CD4-positive, alpha-beta T cell treated with Interleukin-17A for 1 hour (primary cell): ENCODE measurements around the gene MAP2K3.

Source experiments
- DNase-seq: peaks from one replicate; pipeline ENCODE4 v3.0.0-alpha.2; 2020

MAP2K3 gene

DNA sequence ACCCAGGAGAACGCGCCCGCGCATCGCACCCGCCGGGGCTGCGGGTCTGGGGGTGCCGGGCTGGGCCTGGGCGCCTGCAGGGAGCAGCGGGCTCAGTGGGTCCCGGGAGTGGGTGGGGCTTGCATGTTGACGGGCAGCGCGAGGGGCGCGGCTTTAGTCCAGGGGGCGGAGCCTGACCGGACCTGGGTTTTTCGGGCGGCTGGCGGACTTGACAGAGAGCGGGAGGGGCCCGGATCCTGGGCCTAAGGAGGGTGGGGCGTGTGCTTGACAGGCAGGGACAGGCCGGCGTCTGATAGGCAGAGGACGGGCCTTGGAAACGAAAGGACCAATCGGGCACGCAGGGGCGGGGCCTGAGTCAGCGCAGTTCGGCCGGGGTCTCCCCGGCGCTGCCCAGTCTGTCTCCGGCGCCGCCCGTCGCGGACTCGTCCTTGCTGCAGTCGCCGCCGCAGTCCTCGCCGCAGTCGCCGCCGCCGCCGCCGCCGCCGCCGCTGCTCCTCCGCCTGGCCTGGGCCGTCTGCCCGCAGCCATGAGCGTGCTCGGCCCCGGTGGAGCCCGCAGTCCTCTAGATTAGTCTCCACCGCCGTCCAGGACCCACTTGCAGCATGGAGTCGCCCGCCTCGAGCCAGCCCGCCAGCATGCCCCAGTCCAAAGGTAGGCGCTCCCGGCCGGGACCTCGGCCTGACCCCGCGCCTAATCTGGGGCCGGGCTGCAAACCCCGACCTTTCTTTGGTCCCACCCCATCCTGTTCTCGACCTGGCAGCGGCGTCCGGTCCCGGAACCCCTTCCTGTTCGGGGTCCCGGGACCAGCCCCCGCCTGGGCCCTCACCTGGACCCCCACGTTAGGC, at the start of gene MAP2K3:
Gene MAP2K3 (plus strand): TSS at position 393 of the 845 bp plus-strand sequence. CDS start 210 bp downstream, at position 603.
- DNase-seq = peak; percentile 98

DNA sequence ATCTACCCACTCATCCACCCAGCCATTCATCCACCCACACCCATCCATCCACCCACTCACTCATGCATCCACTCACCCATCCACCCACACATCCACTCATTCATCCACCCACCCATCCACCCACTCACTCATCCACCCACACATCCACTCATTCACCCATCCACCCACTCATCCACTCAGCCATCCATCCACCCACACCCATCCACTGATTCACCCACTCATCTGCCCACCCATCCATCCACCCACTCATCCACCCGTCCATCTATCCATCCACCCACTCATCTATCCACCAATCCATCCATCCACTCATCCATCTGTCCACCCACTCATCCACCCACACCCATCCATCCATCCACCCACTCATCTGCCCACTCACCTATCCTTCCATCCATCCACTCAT, 48.6 kb upstream of the MAP2K3 start:
- no peak for DNase-seq

GRCh38 chr17:21239680-21240368, 44.7 kb upstream of the MAP2K3 start:
- no peak for DNase-seq

DNA sequence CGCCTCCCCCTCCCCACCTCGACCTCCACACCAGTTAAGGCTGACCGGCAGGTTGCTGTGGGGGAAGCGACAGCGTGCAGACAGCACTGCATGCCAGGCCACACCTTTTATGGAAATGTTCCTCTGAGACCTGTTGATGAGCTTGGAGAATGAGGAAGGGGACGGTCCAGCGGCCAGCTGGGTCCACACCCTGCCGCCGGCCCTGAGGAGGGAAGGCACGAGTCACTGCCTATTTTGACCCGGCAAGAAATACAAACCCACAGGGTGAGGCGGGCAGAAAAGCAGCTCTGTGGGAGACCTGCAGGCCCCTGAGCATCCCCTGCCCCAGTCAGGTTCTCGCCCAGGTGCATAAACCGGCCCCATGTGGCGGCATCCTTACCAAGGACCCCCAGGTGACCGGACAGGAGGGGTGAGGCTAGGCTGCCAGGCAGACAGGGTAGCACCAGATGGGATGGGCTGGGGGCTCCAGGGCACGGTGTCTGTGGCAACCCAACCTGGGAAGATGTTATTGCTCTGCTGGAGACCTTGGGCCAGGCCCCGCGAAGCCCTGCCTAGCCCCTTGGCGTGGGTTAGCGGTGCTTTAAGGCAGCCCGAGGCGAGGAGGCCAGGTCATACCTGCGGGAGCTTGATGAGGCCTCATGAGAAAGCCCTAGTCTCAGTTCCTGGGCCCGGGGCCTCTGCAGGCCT, 44.0 kb upstream of the MAP2K3 start:
- DNase-seq = no peak

GRCh38 chr17:21241564-21241963, 42.9 kb upstream of the MAP2K3 start:
- DNase-seq = no peak

GRCh38 chr17:21242026-21242697, 42.3 kb upstream of the MAP2K3 start:
- DNase-seq = no peak

DNA sequence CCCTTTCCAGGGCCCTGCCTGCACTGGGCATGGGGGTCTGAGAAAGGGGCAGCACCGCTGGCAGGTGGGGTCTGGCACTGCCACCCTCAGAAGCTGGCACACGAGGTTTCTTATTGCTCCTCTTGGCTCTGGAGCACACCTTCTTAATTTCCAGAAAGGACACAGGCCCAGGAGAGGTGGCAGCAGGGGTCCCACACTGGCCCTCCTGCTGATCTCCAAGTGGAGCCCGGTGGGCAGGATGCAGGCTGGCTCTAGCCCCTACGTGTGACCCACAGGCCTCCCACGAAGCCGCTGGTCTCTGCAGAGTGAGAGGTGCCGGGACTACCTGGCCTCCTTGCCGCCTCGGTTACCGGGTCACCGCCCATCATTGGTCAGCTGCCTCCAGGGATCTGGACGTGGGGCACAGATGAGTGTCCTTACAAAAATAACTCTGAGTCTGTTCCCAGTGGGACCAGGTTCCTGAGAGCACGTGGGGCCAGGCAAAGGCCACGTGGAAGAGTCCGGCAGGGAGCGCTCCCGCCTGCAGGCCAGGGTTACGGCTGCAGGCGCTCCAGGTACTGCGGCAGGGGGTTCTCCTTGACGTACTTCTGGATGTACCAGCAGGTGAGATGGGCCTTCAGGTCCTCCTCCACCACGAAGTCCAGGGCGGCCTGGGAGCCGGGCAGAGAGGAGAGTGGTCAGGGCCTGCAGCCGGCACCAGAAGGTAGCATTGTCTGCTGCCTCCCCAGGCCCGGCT, 41.6 kb upstream of the MAP2K3 start:
- no peak for DNase-seq

DNA sequence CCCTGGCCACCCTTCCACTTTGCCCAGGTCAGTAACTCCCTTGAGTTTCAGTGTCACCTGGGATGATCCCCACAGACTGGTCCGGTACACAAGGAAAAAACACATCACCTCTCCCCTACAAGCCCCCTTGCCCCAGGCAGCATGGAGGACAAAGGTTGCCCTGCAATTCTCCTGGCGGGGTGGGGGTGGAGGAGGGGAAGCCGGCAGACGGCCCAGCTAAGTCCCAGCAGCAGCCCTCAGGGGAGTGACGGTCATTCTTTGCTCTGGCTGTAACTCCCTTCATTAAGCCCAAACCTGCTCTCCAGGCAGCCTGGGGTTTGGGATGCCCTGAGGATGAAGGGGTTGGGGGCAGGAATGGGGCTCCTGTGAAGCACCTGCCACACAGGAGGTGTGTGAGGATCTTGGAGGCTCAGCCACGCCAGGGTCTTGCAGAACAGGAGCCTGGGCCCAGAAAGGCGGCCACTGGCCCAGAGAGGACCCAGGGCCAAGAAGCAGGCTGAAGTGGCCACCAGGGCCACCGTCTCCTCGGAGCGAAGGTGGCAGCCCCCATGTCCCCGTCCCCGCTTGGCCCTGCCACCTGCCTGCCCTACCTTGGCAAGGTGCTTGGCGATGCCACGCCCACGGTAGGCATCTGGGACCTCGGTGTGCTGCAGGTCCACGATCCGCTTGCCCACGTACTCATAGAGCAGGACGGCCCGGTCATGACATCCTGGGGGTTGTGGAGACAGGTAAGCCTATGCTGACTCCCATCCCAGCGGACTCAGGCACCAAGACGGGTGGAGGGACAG, 40.8 kb upstream of the MAP2K3 start:
- DNase-seq = no peak

- no peak for DNase-seq
Measured at GRCh38 chr17:21245639-21246084, 38.8 kb upstream of the MAP2K3 start.

DNA sequence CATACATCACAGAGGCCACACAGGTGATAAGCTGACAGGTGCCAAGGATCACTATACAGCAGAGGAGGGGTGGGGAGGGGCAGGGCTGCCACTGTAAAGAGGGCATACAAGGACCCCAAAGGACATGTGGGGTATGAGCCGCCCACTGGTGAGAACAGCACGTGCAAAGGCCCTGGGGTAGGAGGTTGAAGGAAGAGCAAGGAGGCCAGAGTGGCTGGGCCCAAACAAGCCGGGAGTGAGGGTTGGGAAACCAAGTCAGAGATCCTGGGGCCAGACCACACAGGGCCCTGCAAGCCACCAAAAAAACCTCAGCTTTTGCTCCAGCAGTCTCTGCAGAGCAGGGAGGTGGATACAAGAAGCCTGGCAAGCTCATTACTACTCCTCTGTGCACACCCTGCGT, 37.8 kb upstream of the MAP2K3 start:
- DNase-seq = no peak

DNA sequence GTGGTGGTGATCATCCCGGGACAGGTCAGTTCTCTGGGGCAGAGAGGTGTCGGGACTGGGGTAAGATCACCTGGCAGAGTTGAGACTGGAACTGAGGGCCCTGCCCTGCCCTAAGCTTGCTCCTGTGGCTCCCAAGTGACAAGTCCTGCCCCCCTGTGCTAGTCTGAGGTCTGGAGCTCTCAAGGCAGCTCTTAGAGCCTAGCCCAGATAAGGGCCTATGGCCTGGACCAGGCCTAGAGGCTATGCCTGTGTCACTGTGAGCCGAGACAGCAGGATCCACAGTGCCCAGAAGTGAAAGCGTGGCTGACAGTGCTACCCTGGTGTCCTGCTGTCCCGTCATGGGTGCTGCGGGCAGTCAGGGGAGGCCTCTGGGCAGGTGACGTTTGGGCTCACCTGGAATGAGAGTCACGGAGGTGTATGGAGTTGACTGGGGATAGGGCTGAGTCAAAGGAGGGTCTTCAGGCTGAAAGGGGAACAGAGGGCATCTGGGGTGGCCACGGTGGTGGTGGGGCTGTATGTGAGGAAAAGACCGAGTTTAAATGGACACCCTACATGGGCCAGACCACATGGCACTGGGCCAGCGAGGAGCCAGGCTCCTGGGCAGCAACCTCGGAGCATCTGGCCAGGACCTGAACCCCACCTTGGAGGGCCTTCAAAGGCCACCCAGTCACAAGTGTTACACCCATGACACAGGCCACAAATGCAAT, 36.8 kb upstream of the MAP2K3 start:
- no peak for DNase-seq

DNA sequence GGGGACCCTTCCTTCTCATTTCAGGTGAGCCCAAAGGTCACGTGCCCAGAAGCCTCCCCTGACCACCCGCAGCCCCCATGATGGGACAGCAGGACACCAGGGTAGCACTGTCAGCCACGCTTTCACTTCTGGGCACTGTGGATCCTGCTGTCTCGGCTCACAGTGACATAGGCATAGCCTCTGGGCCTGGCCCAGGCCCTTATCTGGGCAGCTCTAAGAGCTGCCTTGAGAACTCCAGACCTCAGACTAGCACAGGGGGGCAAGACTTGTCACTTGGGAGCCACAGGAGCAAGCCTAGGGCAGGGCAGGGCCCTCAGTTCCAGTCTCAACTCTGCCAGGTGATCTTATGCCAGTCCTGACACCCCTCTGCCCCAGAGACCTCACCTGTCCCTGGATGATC, 36.0 kb upstream of the MAP2K3 start:
- DNase-seq = no peak

DNA sequence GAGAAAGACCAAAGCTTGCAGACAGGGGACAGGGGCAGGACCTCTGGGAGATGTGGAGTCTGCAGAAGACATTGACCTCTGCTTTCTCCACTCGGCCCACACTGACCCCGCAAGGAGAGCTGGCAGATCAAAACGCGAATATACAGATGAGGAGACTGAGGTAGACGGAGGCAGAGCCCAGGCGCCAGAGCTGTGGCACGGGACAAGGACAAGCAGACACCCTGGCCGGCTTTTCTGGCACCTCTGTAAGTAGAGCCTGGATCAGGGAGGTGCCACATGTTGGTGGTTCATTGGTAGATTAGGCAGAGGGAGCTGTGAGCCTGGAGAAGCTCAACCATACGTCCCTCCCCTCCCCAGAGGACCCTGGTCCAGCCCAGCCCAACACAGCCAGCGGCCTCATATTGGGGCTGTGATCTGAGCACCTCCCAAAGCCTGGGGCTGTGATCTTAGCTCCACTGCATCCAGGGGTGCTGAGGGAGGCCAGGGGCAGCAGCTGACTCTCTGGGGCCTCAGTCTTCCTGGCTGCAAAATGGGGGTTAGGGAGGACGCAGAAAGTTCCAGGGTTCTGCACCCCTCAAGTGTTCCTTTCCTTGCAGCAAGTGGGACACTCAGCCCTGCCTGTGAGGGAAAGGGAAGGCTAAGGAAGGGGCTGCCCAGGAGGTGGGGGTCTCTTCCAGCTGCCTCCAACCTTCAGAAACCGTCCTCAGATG, 35.3 kb upstream of the MAP2K3 start:
- no peak for DNase-seq

- no peak for DNase-seq
Measured at GRCh38 chr17:21249920-21250703, 34.4 kb upstream of the MAP2K3 start.

GRCh38 chr17:21250854-21251253, 33.7 kb upstream of the MAP2K3 start:
- DNase-seq = no peak

- DNase-seq = no peak
Measured at GRCh38 chr17:21251337-21252010, 33.0 kb upstream of the MAP2K3 start.

DNA sequence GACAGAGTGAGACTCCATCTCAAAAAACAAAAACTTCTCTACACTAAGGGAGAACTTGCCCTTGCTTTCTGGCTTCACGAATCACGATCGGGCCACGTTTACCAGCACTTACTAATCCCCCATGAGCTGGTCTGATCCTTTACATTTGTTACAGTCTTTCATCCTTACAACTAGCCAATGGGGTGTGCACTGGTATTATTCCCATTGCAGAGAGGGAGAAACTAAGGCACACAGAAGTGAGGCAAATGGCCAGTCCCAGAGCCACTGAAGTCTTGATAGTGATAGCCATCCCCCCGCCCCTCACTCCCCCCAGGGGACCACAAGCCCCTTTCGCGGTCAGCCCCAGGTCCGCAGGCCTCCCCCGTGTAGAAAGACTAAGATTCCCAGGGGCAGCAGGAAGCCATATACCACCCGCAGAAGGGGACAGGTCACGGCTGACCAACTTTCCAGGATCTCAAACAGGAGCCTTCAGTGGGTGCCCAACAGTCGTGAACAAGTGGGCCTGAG, 32.2 kb upstream of the MAP2K3 start:
- no peak for DNase-seq
